HG02571 (cell line): Measurements from ENCODE around the gene PLA2G2A.

Source experiments
- ATAC-seq: cut with Tn5 transposase; IDR thresholded peaks from one replicate; pipeline ENCODE4 v1.9.1; 2021; ENCODE audit warnings: mild to moderate bottlenecking, moderate library complexity; ENCODE audit not compliant: unreplicated experiment

The PLA2G2A gene

DNA sequence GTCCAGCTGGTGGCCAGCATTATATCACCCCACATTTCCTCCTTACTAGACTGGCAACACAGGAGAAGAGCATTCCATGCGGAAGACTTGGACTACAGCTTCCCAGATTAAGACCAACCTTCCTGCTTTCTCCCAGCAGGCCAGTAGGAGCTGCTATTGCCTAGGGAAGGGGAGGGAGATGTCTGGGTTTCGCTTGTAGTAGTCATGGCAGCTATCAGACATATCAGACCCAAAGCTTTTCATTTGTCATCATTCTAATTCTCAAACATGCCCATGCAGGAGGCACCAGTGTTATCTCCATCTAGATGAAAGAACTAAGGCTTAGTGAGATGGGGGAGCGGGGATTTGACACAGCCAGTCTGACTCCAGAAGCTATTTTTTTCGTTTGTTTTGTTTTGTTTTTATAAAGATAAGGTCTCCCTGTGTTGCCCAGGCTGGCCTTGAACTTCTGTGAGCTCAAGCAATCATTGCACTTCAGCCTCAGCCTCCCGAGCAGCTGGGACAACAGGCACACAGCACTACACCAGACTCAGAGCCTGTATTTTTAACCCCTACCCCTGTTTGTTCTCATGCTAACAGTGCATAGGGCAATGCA is 4.5 kb downstream of the PLA2G2A start:
- no peak for ATAC-seq

DNA sequence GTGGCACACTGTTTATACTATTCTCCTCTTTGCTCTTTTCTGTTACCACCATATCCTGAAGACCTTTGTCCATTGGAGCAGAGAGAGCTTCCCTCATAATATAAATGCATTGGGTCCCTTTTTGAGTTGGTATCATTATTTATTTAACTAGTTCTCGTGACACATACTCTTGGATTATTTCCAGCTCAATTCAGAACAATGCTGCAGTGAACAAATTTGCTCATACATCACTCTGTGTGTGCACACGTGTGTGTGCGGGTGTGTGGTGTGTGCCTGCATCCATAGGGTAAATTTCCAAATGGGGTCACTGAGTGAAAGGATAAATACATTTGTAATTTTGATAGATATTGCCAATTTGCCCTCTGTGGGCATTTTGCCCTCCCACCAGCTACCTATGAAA is 5.8 kb downstream of the PLA2G2A start:
- ATAC-seq, result no peak

DNA sequence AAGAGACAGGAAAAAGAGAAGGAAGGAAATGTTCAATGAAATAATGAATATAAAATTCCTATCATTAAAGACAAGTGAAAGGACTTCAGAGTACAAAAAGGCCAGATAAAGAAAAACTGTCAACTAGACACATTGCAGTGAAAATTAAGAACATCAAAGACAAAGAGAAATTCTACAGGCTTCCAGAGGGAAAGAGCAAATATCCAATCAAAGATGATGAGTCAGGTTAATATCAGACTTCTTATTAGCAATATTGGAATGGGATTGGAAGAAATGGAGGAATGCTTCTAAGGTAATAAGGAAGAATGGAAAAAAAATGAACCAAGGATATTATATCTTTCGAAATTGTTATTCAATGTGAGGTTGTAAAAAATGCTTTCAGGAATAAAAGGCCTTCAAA is 7.8 kb downstream of the PLA2G2A start:
- no peak for ATAC-seq

DNA sequence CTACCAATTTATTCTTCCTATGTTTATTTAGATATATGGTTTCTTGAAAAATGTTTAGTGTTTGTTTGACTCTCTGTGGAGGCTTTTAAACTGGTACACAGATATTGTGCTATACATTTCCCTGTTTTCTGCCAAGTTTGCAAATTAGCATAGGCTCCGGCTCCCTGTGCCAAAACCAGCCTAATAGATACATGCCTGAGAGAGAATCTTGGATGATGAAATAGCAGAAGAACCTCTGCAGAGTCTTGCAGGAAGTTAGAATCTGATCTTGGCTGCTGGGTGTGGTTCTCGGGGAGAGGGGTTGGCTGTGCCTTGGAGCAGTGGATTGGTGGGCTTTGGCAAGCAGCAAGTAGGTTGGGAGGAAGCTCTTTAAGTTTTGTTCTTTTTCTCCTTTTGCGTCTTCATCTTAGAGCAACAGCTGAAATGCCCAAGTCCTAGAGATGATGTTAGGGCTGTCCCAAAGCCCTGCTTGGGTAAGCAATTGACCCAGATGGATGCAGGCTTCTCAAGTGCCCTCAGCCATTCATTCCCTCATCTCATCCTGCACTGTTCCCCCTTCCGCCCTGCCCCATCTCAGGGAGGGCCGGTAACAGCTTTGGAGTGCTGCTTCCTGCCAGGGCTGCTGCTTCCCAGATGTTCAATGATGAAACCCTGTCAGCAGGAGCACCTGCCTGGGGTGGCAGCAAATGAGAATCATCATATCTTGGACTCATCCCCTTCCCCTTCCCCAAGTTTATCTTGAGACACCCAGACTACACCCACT is 9.3 kb downstream of the PLA2G2A start:
- ATAC-seq, result no peak

DNA sequence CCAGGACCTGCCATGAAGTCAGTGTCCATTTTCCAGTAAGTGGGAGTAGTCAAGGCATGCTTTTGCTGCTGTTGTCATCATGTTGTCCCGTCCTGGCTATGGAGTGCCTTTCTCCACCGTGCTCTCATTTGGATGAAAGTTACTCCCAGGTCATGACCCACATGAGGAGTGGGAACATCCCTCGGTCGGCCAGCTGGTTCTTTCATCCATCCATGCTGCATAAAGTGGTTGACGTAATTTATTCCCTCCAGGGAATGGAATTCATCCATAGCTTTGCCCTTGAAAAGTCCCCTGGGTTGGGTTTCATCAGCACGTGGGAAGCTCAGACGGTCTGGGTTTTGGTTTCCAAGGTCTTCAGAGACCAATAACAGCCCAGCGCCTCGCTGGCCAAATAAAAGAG is 11.6 kb downstream of the PLA2G2A start:
- ATAC-seq, result no peak

DNA sequence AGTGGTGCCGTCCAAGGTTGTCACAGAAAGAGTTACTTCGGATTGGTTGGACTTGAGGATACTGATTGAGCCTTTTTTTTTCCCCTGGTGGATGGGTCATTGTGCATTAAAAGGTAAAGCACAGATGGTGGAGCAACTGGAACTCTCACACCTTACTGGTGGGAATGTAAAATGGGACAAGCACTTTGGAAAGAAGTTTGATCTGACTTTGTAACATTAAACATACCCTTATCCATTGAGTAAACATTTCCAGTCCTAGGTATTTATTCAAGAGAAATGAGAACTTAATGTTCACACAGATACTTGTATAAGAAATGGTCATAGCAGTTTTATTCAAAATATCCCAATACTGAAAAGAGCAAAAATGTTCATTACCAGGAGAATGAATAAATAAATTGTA is 14.9 kb downstream of the PLA2G2A start:
- ATAC-seq, result no peak

DNA sequence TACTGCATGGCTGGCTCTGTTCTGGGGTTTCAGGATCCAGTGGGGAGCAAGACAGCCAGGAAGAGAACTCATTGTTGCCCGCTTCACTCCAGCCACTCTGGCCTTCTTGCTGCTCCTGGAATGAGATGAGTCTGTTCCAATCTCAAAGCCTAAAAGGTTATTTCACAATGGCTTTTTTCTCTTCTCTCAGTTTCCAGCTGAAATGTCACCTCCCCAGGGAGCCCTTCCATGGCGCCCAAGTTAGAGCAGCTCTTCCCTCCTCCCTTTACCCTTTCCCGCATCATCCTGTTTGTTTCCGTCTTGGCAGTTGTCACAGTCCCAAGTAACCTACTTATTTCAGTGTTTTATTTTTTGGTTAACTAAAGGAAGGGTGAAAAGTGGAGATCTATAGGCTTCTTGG is 15.8 kb downstream of the PLA2G2A start:
- ATAC-seq, result no peak

DNA sequence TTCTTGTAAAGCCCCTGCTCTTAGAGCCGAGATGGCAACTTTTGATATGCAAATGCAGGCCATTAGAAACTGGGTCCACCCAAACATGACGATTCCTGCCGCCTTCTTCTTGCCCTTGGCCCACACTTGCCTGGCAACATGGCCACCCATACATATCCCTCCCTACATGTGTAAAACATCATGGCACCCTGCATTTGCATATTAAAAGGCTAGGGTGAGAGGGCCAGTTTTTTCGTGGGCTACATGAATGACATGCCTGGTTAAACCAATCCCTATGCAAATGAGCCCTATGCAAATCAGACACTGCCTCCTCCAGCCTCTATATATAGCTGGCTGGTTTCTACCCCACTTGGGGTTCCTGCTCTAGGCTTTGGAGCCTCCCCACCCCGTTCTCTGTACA is 18.8 kb downstream of the PLA2G2A start:
- no peak for ATAC-seq

DNA sequence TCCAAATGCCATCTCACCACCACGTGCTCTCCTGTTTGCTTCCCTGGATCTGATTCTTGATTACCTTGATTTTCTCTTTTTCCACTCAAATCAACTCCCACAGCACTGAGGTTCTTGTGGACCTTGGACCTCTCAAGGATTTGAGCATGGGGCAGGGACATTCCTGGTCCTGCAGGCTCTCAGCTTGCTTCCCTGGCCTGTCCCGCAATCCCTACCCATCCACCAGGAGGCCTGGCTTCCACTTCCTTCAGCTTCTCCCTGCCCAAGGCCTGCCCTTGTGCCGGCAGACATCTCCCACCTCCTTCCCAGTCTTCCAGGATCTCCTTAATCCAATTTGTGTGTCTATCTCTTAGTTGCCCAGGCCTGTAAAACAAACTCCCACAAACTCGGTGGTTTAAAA is 21.6 kb downstream of the PLA2G2A start:
- ATAC-seq, result no peak

DNA sequence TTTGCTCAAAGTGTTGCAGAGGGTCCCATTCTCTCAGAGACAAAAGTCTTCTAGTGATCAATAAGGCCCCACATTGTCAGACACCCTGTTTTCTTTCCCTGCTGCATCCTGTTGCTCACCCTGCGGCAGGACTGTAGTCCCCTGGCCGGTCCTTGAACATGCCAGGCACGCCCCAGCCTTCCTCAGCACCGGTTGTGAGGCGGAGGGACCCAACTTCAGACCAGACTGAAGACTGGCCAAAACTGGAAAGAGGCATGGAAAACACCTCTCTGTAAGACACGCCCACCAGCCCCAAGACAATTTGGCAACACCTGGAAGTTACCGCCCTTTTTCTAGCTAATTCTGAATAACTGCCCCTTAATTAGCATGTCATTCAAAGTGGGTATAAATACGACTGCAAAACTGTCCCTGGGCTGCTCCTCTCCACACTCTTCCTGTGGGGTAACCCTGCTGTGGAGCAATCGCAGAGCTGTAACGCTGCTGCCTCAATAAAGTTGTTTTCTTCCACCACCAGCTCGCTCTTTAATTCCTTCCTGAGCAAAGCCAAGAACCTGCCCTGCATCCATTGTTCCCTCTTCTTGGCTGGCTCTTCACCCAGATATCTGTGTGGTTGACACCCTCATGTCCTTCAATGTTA is 23.8 kb downstream of the PLA2G2A start:
- ATAC-seq, result no peak

DNA sequence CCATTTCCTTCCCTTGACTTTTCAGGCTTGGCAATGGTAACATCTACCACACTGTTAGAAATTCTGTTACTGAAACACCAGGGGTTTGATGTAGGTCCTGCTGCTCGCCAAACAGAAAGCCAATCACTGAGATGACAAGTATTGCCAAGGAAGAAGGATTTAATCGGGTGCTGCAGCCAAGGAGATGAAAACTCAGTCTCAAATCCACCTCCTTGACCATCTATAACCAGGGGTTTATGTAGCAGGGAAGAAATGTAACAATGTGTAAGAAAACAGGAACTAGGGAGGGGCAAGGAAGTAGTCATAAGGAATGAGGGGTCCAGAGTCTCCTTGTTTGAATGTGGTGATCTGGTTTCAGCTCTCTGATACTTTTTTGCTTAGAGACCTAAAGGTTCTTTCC is 25.4 kb downstream of the PLA2G2A start:
- no peak for ATAC-seq

DNA sequence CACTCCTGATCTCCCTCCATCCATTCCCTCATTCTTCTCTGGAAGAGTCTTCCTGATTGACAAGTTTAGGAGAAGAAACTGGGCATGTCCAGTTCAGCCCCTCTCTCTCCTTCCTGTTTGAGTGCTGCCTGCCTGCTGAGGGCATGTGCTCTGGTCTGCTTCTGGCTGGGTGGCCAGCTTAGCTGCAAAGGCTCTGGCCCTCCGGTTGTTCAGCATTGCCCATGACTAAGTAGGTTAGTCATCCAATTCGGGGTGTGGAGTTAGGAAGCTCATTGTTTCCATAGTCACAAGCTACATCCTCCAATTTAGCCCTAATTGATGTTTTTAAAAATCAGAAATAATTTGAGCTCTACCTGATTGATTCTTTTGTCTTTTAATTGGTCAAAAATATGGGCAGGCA is 30.4 kb downstream of the PLA2G2A start:
- no peak for ATAC-seq

DNA sequence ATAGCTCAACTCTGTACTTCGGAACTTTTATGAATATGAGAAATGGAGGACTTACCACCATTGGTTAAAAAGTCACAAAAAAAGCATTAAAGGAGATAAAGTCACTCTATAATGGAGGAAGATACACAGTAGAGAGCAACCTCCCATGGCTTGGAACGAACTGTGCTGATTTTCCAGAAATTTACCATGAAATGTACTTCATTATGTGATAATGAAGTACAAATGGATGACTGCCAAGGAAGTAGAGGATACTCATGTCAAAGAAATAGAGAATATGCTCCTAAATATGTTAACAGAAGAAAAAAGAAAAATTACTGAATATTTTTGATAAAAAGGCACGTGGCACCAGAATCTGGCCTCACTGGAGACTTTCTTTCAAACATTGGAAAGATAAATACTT is 32.4 kb downstream of the PLA2G2A start:
- ATAC-seq, result no peak

DNA sequence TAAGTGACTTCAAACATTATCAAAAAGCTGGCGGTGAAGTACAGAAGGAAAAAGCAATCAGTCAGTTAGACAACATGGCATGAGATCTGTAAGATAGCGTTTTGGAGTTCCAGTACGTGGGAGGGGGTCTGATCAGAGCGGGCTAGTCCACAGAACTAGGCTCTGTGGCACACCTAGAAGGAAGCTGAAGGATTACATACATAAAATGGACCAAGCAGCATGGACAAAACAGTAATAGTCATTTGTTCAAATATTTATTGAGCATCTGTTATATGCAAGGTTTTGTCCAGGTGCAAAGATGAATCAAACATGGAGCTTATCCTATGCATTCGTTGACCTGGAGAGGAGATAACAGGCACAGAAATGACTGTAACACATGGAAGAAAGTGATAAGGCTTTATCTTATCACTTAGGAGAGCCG is 33.1 kb downstream of the PLA2G2A start:
- ATAC-seq, result no peak

DNA sequence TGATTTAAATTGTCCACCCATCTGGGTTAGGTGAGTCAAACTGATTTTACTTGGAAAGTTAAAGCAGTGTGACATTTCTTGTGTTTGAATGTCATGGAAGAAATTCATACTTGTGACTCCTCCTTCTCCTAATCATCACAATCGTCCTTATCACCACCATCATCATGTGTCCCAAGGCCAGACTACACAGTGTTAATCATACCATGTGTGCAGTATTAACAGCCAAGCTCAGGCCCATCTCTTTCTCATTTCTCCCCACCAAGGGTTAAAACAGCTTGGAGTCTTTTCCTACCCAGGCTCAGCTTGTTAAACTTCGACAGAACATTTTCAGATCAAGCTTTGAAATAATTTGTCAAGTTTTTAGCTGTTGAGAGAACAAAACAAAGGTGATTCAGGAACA is 33.5 kb downstream of the PLA2G2A start:
- ATAC-seq, result no peak

DNA sequence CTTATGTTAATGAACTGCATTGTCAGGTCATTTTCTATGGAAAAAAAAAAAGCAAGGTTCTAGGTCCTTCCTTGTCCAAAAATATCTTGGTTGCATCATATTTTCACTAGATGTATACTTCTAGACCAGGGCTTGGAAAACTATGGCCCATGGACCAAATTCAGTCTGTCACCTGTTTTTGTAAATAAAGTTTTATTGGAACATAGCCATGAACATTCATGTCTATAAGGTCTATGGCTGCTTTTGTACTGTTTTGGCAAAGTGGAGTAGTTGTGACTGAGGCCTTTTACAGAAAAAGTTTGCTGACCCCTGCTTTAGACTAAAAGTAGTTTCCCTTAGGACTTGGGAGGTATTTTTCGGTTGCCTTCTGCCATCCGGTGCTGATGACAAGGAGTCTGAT is 36.8 kb downstream of the PLA2G2A start:
- ATAC-seq, result no peak

DNA sequence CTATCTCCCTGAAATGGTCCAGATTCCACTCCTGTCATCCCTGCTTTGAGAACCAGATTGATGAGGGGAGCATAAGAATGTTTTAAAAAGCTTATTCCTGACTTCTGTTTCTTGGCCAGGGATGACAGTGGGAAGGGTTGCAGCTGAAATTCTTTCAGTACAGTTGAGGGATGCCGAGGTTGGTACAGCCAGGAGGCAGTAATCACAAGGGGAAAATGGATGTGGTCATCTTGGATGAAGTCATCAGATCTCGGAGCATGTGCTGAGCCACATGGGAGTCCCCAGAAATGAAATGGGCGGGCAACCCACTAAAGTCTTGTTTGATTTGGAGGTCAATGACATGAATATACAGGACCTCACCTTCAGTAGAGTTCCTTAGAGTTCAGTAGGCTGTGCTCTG is 37.3 kb downstream of the PLA2G2A start:
- no peak for ATAC-seq

DNA sequence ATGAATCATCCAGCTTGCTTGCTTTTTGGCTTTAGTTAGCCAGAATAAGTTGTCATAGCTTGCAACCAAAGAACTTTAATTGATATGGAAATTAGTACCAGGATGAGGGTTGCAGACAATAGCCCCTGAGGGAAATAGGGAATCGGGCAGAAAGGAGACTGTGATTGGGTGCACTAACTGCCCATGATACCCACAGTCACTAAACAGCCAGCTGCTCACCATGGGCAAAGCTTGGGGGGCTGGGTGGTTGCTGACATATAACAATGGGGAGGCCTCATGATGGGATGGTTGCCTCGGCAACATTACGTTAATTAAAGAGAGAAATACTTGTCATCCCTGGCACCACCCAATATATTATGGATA is 38.2 kb downstream of the PLA2G2A start:
- no peak for ATAC-seq

DNA sequence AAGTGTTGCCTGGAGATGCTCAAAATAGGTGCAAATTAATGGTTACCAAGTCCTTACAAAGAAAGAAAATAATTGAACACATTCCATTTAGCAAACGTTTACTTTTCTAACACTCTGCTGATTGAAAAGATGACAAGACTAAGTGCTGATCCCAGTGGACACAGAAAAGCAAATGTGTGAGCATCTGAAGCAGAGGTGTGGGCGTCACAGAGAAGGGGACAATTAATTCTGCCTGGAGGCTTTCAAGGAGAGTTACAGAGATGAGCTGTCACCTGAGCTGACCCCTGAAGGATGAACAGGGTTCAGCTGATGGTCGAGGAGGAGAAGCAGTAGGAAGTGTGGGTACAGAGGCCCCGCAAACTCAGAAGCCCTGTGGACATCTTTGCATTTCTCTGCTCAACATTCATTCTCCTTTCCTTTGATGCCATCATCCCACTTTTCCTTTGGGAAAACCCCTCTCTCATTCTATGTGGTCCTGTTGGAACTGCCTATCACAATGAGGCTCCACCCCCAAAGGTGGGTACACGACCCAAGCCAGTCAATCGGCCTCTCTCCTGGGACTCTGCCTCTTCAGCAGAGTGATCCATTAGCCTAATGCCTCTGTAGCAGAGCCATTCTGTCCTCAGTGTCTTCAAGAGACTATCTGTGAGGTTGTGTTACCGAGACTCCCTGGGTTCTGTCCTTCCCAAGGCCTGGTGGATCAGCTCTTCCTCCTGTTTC is 38.8 kb downstream of the PLA2G2A start:
- no peak for ATAC-seq

DNA sequence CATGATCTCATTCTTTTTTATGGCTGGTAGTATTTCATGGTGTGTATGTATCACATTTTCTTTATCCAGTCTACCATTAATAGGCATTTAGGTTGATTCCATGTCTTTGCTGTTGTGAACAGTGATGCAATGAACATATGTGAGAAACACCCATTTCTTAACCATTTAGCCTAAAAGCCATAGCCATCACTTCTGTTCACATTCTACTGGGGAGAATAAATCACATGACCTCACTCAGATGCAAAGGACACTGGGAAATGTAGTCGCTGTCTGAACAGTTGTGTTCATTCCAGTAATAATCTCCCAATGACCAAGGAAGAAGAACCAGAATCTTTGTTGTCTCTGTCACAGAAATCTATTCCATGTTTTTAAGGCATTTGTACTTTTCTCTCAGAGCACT is 40.9 kb downstream of the PLA2G2A start:
- ATAC-seq, result no peak

DNA sequence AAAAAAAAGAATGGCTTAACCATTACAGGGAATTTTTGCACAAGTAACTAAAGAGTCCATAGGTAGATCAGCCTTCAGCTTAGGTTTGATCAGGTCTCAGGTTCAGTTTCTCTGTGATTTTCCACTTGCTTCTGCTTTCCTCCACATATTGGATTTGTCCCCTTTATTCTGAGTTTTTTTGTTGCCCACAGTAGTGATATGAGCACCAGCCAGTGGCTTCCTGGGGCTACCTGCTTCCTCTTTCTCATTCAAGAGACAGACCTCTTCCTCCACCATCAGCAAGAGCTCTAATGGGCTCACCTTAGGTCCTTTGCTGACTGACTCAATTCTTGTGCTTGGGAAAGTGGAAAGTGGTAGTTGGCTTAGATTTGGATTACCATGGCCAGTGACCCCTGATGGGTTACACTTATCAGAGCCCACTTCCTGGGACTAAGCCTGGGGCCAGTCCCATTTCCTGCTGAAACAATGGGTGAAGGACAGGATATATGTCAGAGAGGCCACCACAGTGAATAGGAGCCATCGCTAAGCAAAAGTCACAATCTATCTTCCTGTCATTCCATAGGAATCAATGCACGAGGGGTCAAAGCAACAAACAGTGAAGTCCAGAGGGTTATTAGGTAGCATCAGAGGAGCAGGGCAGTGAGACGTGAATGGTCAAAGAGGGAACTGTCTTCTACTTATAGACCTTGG is 43.2 kb downstream of the PLA2G2A start:
- no peak for ATAC-seq
